Measurements from ENCODE around the gene MLLT10. TPM values are rescaled to one million over a fixed set of nuclear protein-coding genes. Genes with fewer than 3 reads are reported as not detected.

The MLLT10 gene
- total and polyA plus RNA-seq, 9 of the 15 experiments (the other 6 are each of a cell fraction or from before 2014, with no cell fraction given): 18.8 to 81.4 (median 64.2) TPM

DNA sequence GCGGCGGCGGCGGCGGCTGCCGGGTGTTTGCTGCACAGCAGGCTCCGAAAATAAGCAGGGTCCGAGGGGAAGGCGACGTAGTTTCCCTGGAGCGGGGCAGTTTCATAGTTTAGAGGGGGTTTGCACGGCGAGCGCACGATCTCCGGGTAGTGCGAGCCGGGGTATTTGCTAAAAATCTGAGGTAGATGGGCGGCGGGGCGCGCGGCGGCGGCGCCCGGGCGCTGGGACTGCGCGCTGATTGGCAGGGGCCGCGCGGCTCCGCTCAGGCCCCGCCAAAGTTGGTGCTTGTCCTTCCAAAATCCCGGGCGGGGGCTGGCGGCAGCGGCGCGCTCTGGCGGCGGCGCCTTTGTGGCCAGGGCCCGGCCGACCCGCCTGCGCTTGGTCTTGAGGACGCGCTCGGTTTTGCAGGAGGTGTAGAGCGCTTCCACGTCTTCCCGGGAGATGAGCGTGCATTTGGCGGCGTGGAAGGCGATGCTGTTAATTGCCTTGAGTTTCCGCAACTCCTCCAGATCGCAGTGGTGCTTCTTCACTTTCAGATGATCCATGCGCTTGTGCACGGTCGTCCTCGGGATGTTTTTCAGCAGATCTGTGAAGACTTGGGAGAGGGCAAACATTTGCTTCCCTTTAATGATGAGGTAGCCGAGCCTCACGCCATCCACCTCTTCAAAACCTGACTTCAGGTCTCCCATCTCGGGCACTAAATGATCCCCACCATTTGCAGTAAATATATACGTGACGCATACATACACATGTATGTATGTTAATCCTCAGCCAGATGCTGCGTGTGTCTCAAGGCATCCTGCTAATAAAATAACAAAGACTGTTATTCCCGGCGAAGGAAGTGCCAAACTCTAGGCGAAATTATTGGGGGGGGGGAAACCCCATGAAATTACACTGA lies 16.6 kb upstream of the MLLT10 start (continued):
- 0 out of 2 replicates have a peak, but pooled peaks have one; percentile 40 for TF ChIP-seq SOX6 (IDR thresholded peaks at IDR 0.05)
- TF ChIP-seq ZNF766 (CRISPR knock-in tag; conservative IDR thresholded peaks at IDR 0.05): no peak
- TF ChIP-seq ELF4 (CRISPR knock-in tag; IDR thresholded peaks at IDR 0.05): no peak
- TF ChIP-seq RBFOX2 (IDR thresholded peaks at IDR 0.05; ENCODE audit: low read depth, low read length): peak; percentile 60
- TF ChIP-seq, protein P1, sequence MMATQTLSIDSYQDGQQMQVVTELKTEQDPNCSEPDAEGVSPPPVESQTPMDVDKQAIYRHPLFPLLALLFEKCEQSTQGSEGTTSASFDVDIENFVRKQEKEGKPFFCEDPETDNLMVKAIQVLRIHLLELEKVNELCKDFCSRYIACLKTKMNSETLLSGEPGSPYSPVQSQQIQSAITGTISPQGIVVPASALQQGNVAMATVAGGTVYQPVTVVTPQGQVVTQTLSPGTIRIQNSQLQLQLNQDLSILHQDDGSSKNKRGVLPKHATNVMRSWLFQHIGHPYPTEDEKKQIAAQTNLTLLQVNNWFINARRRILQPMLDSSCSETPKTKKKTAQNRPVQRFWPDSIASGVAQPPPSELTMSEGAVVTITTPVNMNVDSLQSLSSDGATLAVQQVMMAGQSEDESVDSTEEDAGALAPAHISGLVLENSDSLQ (IDR thresholded peaks at IDR 0.05): peak; percentile 60
- TF ChIP-seq NR1H2 (CRISPR knock-in tag; IDR thresholded peaks at IDR 0.05): no peak
- TF ChIP-seq PURB (CRISPR knock-in tag; IDR thresholded peaks at IDR 0.05; ENCODE audit: low read depth): no peak
- TF ChIP-seq POLR2G (IDR thresholded peaks at IDR 0.05; ENCODE audit: low read depth, low read length): peak; percentile 65
- TF ChIP-seq ZNF324 (CRISPR knock-in tag; IDR thresholded peaks at IDR 0.05): no peak
- no peak for TF ChIP-seq ZNF436 (CRISPR knock-in tag; IDR thresholded peaks at IDR 0.05)
- TF ChIP-seq SP1 (CRISPR knock-in tag; IDR thresholded peaks at IDR 0.05): no peak
- no peak for TF ChIP-seq ZNF282 (CRISPR knock-in tag; IDR thresholded peaks at IDR 0.05)
- no peak for TF ChIP-seq SPI1 (IDR thresholded peaks at IDR 0.05; ENCODE audit: borderline replicate concordance, low read depth, low read length)
- TF ChIP-seq, protein P2, sequence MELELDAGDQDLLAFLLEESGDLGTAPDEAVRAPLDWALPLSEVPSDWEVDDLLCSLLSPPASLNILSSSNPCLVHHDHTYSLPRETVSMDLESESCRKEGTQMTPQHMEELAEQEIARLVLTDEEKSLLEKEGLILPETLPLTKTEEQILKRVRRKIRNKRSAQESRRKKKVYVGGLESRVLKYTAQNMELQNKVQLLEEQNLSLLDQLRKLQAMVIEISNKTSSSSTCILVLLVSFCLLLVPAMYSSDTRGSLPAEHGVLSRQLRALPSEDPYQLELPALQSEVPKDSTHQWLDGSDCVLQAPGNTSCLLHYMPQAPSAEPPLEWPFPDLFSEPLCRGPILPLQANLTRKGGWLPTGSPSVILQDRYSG (tag; conservative IDR thresholded peaks at IDR 0.05; ENCODE audit: low read depth): no peak
- TF ChIP-seq ZNF232 (CRISPR knock-in tag; IDR thresholded peaks at IDR 0.05): no peak
- TF ChIP-seq, protein P3, sequence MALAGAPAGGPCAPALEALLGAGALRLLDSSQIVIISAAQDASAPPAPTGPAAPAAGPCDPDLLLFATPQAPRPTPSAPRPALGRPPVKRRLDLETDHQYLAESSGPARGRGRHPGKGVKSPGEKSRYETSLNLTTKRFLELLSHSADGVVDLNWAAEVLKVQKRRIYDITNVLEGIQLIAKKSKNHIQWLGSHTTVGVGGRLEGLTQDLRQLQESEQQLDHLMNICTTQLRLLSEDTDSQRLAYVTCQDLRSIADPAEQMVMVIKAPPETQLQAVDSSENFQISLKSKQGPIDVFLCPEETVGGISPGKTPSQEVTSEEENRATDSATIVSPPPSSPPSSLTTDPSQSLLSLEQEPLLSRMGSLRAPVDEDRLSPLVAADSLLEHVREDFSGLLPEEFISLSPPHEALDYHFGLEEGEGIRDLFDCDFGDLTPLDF (CRISPR knock-in tag; IDR thresholded peaks at IDR 0.05): no peak
